Caco-2 (cell line): ENCODE measurements around the gene ELF3. TPM values are rescaled to one million over a fixed set of nuclear protein-coding genes. Genes with fewer than 3 reads are reported as not detected.

Experiments used
- BruUV-seq: library from RNA; stranded (reverse); fragments of 400-500 nt; replicated peaks from 2 replicates; lab custom pipeline; 2021; lab: Mats Ljungman, UMichigan
- CTCF ChIA-PET: fragments of 300-600 bp; sonication (Branson Sonifier 250); formaldehyde crosslinking; loops from one replicate; lab custom pipeline; 2022; ENCODE audit warnings: antibody characterized with exemption; lab: Charles Lee
- POLR2A ChIA-PET: fragments of 300-600 bp; sonication (Branson Sonifier 250); formaldehyde crosslinking; loops from one replicate; lab custom pipeline; 2022; ENCODE audit warnings: antibody characterized with exemption; lab: Charles Lee
- DNase-seq, 2 experiments: peaks; one replicate each; pipeline versions ENCODE4 v3.0.0 to v3.0.0-alpha.2; 2020 to 2022
- H3K27me3 ChIP-seq: replicated peaks from 2 replicates; pipeline ENCODE4 v1.6.0; 2011; ENCODE audit warnings: low read length; ENCODE audit not compliant: control insufficient read depth, insufficient read depth
- H3K36me3 ChIP-seq: 2 replicates; pipeline ENCODE4 v1.5.1; 2011; ENCODE audit warnings: low read length; ENCODE audit not compliant: control insufficient read depth, insufficient read depth
- H3K4me1 ChIP-seq: fragments of 250-450 bp; sonication (Bioruptor Pico); 2 replicates; pipeline ENCODE4 v1.5.1; 2020; ENCODE audit warnings: mild to moderate bottlenecking
- H3K4me3 ChIP-seq: 2 replicates; pipeline ENCODE4 v1.5.1; 2011; ENCODE audit warnings: low read depth, mild to moderate bottlenecking, control low read depth, low read length
- H3K9me3 ChIP-seq: fragments of 250-450 bp; sonication (Bioruptor Pico); 2 replicates; pipeline ENCODE4 v1.5.1; 2020; ENCODE audit warnings: mild to moderate bottlenecking, moderate library complexity
- H3K27ac Mint-ChIP-seq: one replicate; pipeline ENCODE4 v1.8.0; 2022; ENCODE audit warnings: mixed read lengths; ENCODE audit not compliant: unreplicated experiment
- H3K27me3 Mint-ChIP-seq: one replicate; pipeline ENCODE4 v1.8.0; 2022; ENCODE audit warnings: mixed read lengths; ENCODE audit not compliant: insufficient read depth, unreplicated experiment
- H3K36me3 Mint-ChIP-seq: one replicate; pipeline ENCODE4 v1.8.0; 2022; ENCODE audit warnings: mild to moderate bottlenecking, mixed read lengths; ENCODE audit not compliant: insufficient read depth, unreplicated experiment
- H3K4me1 Mint-ChIP-seq: one replicate; pipeline ENCODE4 v1.8.0; 2022; ENCODE audit warnings: low read depth, mixed read lengths; ENCODE audit not compliant: unreplicated experiment
- H3K4me3 Mint-ChIP-seq: one replicate; pipeline ENCODE4 v1.8.0; 2022; ENCODE audit warnings: mild to moderate bottlenecking, moderate library complexity, mixed read lengths; ENCODE audit not compliant: unreplicated experiment
- H3K9me3 Mint-ChIP-seq: one replicate; pipeline ENCODE4 v1.8.0; 2022; ENCODE audit warnings: mixed read lengths; ENCODE audit not compliant: unreplicated experiment
- CTCF ChIP-seq, 2 experiments: fragments of 200-600 bp in 1 of 2; IDR thresholded peaks; 1 replicate in 1 of 2; 2 replicates in 1 of 2; pipeline versions ENCODE4 v1.5.1 to v1.8.0; 2011 to 2022; ENCODE audit warnings: antibody characterized with exemption in 1 of 2, control low read depth in 1 of 2, inconsistent platforms in 1 of 2, low read depth in 1 of 2, low read length in 1 of 2, mild to moderate bottlenecking in 1 of 2, moderate library complexity in 1 of 2; ENCODE audit not compliant: insufficient read depth in 1 of 2, severe bottlenecking in 1 of 2, unreplicated experiment in 1 of 2
- intact Hi-C: fragments of 100-400 bp; cut with micrococcal nuclease; formaldehyde crosslinking; loops from one replicate; pipeline ENCODE4 v1.10.0; 2022; ENCODE audit not compliant: unreplicated experiment
- total RNA-seq: library from RNA; stranded (reverse); gene quantifications from 2 replicates; pipeline ENCODE4 v1.2.3, GENCODE V29; 2022

ELF3 gene
- total RNA-seq, 1 experiment from 2014 or later = 116 TPM

GRCh38 chr1:201984446-201984845 lies 25.9 kb upstream of the ELF3 start:
- ChIA-PET POLR2A (no interaction called here), CTCF (no interaction called here)
- intact Hi-C loops = no loop called here
- Histone ChIP-seq H3K36me3 (peaks cover 4% of the 10 kb centered on the region), H3K9me3 (no peaks in the 10 kb centered on the region), H3K27me3 (no peaks in the 10 kb centered on the region), H3K4me3 (no peak overlapping the region), H3K4me1 (peaks cover 17% of the 10 kb centered on the region)
- Mint-ChIP-seq H3K4me3 (peak overlapping the region; percentile 99), H3K9me3 (no peaks in the 10 kb centered on the region), H3K36me3 (peaks cover 28% of the 10 kb centered on the region), H3K4me1 (peaks cover 27% of the 10 kb centered on the region), H3K27ac (peak overlapping the region; percentile 94), H3K27me3 (no peaks in the 10 kb centered on the region)
- no peak for TF ChIP-seq CTCF (IDR thresholded peaks at IDR 0.05; ENCODE audit: insufficient read depth in 1 of 2, low read depth in 1 of 2, low read length in 1 of 2, severe bottlenecking in 1 of 2, unreplicated experiment in 1 of 2)
- DNase-seq = no peak
- BruUV-seq = no TSS peak

GRCh38 chr1:201985355-201985754 lies 25.0 kb upstream of the ELF3 start:
- H3K4me1 Mint-ChIP-seq = peaks cover 27% of the 10 kb centered on the region
- intact Hi-C loops = no loop called here
- peaks cover 7% of the 10 kb centered on the region for H3K36me3 ChIP-seq
- no peak overlapping the region for H3K4me3 Mint-ChIP-seq
- H3K9me3 ChIP-seq = no peaks in the 10 kb centered on the region
- peak in 1 of 2 experiments; percentile 6 for DNase-seq
- H3K27ac Mint-ChIP-seq = no peak overlapping the region
- CTCF ChIA-PET = interaction anchor here (0.7 kb wide), 1 partner anchor 46 kb away, joined by 3 read pairs; no protein-coding TSS in a partner anchor
- no peaks in the 10 kb centered on the region for H3K9me3 Mint-ChIP-seq
- H3K27me3 Mint-ChIP-seq = no peaks in the 10 kb centered on the region
- peaks cover 38% of the 10 kb centered on the region for H3K36me3 Mint-ChIP-seq
- POLR2A ChIA-PET = no interaction called here
- peaks cover 17% of the 10 kb centered on the region for H3K4me1 ChIP-seq
- no peak overlapping the region for H3K4me3 ChIP-seq
- no peaks in the 10 kb centered on the region for H3K27me3 ChIP-seq
- no peak for TF ChIP-seq CTCF (IDR thresholded peaks at IDR 0.05; ENCODE audit: insufficient read depth in 1 of 2, low read depth in 1 of 2, low read length in 1 of 2, severe bottlenecking in 1 of 2, unreplicated experiment in 1 of 2)
- BruUV-seq = no TSS peak

GRCh38 chr1:201988601-201989000 lies 21.8 kb upstream of the ELF3 start:
- H3K9me3 Mint-ChIP-seq = no peaks in the 10 kb centered on the region

More at GRCh38 chr1:201988601-201989000, 21.8 kb upstream of the ELF3 start:
- H3K9me3 ChIP-seq = no peaks in the 10 kb centered on the region
- intact Hi-C loops = no loop called here
- no TSS peak for BruUV-seq
- H3K4me1 ChIP-seq = peaks cover 9% of the 10 kb centered on the region
- Mint-ChIP-seq H3K4me3 (no peak overlapping the region), H3K27me3 (no peaks in the 10 kb centered on the region), H3K36me3 (peaks cover 60% of the 10 kb centered on the region), H3K4me1 (peaks cover 13% of the 10 kb centered on the region), H3K27ac (no peak overlapping the region)
- H3K36me3 ChIP-seq = peaks cover 7% of the 10 kb centered on the region
- peak in 1 of 2 experiments; percentile 17 for DNase-seq
- ChIA-PET CTCF (no interaction called here), POLR2A (interaction anchor here (1.4 kb wide), 1 partner anchor 21 kb away, joined by 3 read pairs; the partner anchor contains the start of gene ELF3)
- no peaks in the 10 kb centered on the region for H3K27me3 ChIP-seq
- TF ChIP-seq CTCF (IDR thresholded peaks at IDR 0.05; ENCODE audit: insufficient read depth in 1 of 2, low read depth in 1 of 2, low read length in 1 of 2, severe bottlenecking in 1 of 2, unreplicated experiment in 1 of 2) = no peak
- no peak overlapping the region for H3K4me3 ChIP-seq
